GM12865 (cell line): ENCODE measurements around the gene DEPDC1B.

ENCODE experiments used
- DNase-seq: peaks from one replicate; pipeline ENCODE4 v3.0.0; 2010; ENCODE audit warnings: low read depth
- H3K4me3 ChIP-seq: 2 replicates; pipeline ENCODE4 v1.5.1; 2011; ENCODE audit warnings: mild to moderate bottlenecking, low read depth, low read length, control low read depth
- TF ChIP-seq, protein P1 (sequence below): IDR thresholded peaks from 2 replicates; pipeline ENCODE4 v1.5.1; 2011; ENCODE audit warnings: low read length, control low read depth, low read depth, inconsistent platforms; ENCODE audit not compliant: insufficient read depth; ENCODE audit errors: missing control alignments

Gene DEPDC1B

DNA sequence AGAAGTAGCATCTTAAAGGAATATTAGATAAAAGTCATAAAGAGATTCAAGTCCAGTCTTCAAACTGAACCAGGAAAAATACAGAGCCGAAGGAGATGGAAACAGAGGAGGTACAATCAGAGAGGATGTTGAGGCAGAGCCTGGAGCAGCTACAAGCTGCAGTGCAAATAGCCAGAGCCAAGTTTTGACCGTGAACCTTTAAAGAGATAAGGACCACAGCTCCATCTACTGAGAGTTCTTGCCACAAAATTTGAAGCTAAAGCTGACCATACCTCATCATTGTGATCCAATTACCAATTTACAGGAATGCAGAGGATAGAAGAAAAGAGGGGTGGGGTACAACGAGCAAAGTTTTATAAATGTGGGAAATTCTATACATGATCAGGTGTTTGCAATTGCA is 10.4 kb upstream of the DEPDC1B start:
- TF ChIP-seq, protein P1, sequence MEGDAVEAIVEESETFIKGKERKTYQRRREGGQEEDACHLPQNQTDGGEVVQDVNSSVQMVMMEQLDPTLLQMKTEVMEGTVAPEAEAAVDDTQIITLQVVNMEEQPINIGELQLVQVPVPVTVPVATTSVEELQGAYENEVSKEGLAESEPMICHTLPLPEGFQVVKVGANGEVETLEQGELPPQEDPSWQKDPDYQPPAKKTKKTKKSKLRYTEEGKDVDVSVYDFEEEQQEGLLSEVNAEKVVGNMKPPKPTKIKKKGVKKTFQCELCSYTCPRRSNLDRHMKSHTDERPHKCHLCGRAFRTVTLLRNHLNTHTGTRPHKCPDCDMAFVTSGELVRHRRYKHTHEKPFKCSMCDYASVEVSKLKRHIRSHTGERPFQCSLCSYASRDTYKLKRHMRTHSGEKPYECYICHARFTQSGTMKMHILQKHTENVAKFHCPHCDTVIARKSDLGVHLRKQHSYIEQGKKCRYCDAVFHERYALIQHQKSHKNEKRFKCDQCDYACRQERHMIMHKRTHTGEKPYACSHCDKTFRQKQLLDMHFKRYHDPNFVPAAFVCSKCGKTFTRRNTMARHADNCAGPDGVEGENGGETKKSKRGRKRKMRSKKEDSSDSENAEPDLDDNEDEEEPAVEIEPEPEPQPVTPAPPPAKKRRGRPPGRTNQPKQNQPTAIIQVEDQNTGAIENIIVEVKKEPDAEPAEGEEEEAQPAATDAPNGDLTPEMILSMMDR: no peak
- no peak overlapping the region for H3K4me3 ChIP-seq
- no peak for DNase-seq

GRCh38 chr5:60705144-60705543 is 5.2 kb upstream of the DEPDC1B start:
- no peak for DNase-seq
- no peak overlapping the region for H3K4me3 ChIP-seq
- TF ChIP-seq, protein P1: no peak

DNA sequence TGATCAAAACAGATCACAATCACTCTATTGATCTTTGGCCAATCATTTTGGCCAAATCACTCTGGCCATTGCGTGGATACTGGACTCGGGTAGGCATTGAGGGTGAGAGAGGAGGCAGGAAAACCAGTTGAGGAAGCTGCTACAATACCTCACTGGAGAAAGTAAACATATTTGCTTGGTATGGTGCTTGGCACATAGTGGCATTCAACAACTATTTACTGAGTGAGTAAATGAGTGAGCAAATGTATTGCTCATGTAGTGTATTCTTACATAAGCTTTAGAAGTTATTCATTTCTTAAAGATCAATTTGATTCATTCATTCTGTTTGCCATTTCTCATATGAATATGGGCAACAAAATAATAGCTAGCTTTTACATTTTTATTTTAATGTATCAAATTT is 4.0 kb upstream of the DEPDC1B start:
- no peak overlapping the region for H3K4me3 ChIP-seq
- DNase-seq: no peak
- TF ChIP-seq, protein P1: no peak

- no peak for DNase-seq
- H3K4me3 ChIP-seq: no peak overlapping the region
Measured at GRCh38 chr5:60701321-60701968, 1.5 kb upstream of the DEPDC1B start.

GRCh38 chr5:60700416-60700757 is 421 bp upstream of the DEPDC1B start:
- peak overlapping the region; percentile 89 for H3K4me3 ChIP-seq
- TF ChIP-seq, protein P1: no peak
- DNase-seq: peak; percentile 17

More at GRCh38 chr5:60701321-60701968, 1.5 kb upstream of the DEPDC1B start:
- TF ChIP-seq, protein P1: no peak

DNA sequence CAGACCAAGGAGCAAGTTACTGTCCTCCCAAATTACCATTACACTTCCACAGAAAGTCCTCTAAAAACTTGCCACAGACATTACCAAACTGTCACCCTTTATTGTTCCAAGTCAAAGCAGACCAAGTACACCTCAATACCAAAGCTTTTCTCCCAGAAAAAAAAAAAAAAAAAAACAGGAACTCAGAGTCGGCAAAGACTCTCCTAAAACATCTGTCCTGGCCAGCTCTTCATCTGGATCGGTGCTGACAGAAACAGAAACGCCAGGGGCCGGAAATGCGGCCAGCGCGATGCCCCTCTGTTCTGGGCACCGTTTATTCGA is 718 bp downstream of the DEPDC1B start:
- no peak for DNase-seq
- TF ChIP-seq, protein P1: no peak
- peak overlapping the region; percentile 89 for H3K4me3 ChIP-seq

DNA sequence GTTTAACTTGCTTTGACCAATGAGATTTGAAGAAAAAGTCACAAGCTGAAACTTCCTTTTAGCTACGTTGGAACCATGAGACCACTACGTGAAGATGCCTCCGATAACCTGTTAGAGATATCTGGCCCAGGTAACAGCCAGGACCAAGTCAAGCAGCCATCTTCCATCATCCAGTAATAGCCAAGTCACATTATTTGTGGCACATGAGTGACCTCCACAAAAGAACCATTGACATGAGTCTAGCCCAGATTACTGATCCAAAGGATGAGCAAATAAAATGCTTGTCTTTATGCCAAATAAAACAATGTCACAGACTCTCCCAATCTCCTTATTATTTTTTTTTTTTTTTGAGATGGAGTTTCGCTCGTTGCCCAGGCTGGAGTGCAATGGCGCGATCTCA is 1.6 kb downstream of the DEPDC1B start:
- H3K4me3 ChIP-seq: no peak overlapping the region
- no peak for DNase-seq
- TF ChIP-seq, protein P1: no peak
